Stimulated activated CD8-positive, alpha-beta memory T cell treated with anti-CD3 and anti-CD28 coated beads, Interleukin-4, amount 100 ng/mL, for 48 hours (primary cell): Measurements from ENCODE around the gene WDR38.
"Not testable (repeated sequence)": the region's sequence is repeated elsewhere in the genome, so short reads cannot be mapped to it uniquely, and the experiment has no call there.

ENCODE experiments used
- DNase-seq: peaks from one replicate; pipeline ENCODE4 v3.0.0-alpha.2; 2020

The WDR38 gene

DNA sequence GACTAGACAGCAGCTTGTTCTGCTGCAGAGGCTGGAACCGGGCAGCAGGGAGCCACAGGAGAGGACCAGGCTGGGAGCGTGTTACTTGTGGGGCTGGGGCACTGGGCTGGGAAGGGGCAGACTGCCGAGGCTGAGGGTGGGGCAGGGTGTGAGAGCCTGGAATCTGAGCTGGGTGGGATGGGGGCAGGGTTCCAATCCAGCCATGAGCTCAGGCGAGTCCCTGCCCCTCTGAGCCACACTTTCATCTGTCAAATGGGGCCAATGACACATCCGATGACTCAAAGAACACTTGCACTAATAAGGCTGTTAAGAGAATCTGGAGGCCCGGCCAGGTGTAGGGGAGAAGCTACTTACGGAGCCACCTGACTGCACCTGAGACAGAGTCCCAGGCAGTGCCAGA is 18.7 kb upstream of the WDR38 start:
- no peak for DNase-seq

DNA sequence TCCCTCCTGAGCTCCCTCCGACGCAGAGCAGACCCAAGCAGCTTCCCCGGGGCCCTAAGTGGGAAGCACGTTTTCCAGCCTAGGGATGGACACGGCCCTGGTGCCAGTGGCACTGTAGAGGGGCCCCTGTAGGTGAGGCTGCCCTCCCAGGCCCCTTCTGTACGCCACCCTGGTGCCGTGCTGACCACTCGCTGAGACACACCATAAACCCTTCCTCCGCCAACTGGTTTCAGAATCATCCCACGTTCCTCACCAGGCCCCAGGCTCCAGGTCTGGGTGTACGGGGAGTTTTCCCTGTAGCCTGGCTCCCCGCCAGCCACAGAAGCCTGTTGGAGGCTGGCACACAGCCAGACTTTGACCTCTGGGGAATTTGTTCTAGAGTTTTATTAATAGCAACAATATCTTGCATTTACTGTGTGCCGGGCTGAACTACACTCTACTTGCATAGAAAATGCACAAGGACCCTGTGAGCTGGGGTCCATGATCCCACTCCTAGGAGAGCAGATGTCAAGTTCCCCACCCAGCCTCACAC is 18.2 kb upstream of the WDR38 start:
- no peak for DNase-seq

GRCh38 chr9:124838132-124838531 is 15.1 kb upstream of the WDR38 start:
- DNase-seq: not testable (repeated sequence)

DNA sequence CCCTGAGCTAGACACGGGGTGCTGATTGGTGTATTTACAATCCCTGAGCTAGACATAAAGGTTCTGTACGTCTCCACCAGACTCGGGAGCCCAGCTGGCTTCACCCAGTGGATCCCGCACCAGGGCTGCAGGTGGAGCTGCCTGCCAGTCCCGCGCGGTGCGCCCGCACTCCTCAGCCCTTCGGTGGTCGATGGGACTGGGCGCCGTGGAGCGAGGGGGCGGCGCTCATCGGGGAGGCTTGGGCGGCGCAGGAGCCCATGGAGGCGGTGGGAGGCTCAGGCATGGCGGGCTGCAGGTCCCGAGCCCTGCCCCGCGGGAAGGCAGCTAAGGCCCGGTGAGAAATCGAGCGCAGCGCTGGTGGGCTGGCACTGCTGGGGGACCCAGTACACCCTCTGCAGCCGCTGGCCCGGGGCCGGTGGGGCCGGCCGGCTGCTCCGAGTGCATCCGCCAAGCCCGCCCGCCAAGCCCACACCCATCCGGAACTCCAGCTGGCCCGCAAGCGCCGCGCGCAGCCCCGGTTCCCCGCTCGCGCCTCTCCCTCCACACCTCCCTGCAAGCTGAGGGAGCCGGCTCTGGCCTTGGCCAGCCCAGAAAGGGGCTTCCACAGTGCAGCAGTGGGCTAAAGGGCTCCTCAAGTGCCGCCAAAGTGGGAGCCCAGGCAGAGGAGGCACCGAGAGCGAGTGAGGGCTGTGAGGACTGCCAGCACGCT is 14.5 kb upstream of the WDR38 start:
- not testable (repeated sequence) for DNase-seq

- DNase-seq: no peak
Measured at GRCh38 chr9:124839612-124840299, 13.5 kb upstream of the WDR38 start.

DNA sequence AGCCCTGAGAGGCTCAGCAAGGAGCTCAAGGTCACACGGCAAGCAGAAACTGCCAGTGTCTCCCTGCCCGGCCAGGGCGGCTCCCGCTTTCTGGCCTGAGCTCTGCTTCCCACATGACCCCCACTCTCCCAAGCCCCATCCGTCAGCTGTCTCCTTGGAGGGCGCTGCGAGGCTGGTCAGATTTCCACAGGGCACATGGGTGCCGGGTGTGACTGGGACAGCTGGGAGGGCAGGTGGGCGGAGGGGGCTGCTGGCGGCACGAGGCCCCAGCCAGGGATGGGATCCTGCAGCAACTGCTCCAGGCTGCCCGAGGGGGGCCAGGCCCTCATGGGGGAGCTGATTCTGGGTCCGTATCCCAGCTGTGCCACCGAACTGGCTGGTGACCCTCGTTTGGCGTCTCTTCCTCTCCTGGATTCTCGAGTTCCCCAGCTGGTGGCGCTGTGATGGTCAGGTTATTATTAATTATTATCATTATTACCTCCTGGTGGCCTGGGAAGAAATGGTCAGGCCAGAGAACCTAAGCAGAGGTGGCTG is 12.9 kb upstream of the WDR38 start:
- peak; percentile 31 for DNase-seq

- no peak for DNase-seq
Measured at GRCh38 chr9:124841075-124841821, 12.0 kb upstream of the WDR38 start.

- DNase-seq: no peak
Measured at GRCh38 chr9:124843456-124844034, 9.7 kb upstream of the WDR38 start.

- DNase-seq: no peak
Measured at GRCh38 chr9:124844291-124844690, 9.0 kb upstream of the WDR38 start.

DNA sequence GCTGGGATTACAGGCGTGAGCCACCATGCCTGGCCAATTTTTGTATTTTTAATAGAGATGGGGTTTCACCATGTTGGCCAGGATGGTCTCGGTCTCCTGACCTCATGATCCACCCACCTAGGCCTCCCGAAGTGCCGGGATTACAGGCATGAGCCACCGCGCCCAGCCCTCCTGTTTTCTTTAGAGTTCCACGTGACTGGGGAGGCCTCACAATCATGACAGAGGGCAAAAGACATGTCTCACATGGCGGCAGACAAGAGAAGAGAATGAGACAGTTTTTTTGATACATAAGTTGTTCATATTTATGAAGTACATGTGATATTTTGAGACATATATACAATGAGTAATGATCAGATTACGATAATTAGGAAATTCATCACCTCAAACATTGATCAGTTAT is 6.8 kb upstream of the WDR38 start:
- DNase-seq: not testable (repeated sequence)

DNA sequence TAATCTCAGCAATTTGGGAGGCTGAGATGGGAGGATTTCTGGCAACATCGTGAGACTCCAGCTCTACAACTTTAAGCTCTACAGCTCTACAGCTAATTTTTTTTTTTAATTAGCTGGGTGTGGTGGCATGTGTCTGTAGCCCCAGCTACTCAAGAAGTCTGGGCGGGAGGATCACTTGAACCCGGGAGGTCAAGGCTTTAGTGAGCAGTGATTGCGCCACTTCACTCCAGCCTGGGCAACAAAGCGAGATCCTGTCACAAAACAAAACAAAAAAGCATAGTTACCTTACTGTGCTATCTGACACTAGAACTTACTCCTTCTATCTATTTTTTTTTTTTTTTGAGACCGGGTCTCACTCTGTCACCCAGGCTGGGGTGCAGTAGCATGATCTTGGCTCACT is 6.3 kb upstream of the WDR38 start:
- DNase-seq: no peak

DNA sequence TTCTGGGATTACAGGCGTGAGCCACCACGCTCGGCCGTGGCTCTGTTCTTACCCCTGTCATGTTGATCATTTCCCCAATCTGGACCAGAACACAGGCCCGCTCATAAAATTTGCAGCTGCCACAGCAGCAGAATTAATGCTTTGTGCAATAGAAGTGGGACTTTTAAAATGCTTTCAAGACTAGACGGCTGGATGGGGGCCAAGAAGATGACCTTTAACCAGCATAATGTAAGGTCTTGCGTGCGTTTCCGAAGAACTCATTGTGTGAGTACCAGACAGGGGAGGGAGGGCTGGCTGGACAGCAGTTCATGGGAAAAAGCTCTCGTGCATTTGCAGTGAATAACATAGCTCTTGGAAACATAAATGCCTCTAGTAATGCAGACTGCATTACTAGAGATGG is 3.5 kb upstream of the WDR38 start:
- no peak for DNase-seq

DNA sequence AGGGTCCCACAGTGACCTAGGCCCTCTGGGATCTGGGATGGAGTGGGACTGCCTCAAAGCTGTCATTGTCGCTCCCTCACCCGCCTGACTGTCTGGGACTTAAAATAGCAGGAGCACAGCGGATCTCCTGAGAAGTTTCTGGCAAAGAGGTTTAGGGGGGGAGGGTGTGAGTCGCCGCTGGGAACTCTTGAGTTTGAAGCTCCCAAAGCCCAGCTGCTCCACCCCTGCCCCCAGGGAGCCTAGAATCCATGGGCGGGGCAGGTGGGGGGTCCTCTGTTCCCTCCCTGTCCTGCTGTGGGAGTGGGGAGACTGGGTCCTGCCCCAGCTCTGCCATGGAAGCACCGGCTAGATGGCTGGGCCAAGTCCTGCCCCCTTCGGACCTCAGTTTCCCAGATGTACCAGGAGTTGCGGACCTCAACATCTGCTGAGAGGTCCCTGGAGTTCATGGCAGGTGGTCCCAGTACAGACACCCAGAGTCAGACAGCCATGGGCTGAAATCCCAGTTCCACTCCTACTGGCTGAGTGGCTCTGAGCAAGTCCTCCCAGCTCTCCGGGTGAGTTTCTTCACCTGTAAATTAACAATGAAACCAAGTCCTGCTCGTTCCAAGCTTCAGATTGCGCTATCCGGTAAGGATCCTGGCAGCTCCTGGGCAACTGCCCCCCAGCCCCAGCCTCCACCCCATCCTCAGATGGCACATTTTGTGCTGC is 985 bp upstream of the WDR38 start:
- no peak for DNase-seq

DNA sequence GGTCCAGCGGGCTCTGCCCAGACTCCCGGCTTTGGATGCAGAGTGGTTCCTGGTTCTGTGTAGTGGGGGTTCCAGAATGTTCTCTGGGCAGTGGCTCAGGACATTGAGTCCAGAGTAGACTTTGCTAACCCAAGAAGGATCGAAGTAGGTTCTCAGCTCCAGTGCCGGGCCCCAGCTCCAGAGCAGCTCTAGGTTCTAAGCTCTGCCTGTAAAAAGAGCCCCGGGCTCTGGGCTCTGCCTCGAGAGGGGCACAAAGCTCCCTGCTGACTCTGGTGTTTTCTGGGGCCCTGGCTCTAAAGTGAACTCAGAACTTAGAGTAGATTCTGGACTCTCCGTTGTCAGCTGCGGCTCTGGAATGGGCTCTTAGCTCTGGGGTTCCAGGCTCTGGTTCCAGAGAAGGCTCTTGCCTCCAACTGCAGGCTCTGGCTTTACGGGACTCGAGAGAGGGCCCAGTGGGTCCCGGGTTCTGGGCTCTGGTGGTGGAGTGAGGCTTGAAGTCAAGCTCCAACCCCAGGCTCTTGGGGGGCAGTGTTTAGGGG is 414 bp downstream of the WDR38 start:
- DNase-seq: no peak

DNA sequence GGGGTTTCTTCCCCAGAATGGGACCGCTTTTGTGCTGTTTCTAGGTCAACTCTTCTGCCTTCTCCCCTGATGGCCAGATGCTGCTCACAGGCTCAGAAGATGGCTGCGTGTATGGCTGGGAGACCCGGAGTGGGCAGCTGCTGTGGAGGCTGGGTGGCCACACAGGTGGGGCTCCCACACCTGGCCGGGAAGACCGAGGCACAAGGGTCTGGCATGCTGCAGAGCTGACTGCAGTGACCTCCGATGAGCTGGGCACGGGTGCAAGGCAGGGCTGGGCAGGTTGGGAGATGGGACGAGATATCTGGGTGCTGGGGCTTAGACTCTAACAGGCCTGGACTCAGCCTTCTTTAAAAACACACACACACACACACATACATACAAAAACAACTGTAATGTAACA is 901 bp downstream of the WDR38 start:
- DNase-seq: no peak

DNA sequence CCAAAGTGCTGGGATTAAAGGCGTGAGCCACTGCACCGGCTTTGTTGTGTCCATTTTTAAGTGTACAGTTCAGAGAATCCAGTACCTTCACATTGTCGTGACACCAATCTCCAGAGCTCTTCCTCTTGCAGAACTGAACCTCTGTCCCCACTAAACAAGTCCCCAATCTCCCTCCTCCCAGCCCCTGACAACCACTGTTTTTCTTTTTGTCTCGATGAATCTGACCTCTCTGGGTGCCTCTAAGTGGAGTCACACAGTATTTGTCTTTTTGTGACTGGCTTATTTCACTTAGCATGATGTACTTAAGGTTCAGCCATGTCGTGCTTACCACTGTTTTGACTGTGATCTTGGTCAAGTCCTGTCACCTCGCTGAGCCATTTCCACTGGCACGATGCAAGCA is 1.6 kb downstream of the WDR38 start:
- DNase-seq: no peak

DNA sequence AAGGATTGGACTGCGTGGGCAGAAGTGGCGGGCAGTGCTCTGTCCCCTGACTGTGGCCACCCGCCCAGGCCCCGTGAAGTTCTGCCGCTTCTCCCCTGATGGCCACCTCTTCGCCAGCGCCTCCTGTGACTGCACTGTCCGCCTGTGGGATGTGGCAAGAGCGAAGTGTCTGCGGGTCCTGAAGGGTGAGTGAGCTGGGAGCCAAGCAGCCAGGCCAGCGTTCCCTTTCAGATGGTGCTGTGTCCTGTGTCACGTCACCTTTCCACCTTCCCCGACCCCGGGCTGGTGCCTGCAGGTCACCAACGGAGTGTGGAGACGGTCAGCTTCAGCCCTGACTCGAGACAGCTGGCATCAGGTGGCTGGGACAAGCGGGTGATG is 2.3 kb downstream of the WDR38 start:
- DNase-seq: no peak

- DNase-seq: peak; percentile 59
Measured at GRCh38 chr9:124855944-124856765, 2.9 kb downstream of the WDR38 start.

- no peak for DNase-seq
Measured at GRCh38 chr9:124857533-124858162, 4.4 kb downstream of the WDR38 start.

- no peak for DNase-seq
Measured at GRCh38 chr9:124858330-124859046, 5.2 kb downstream of the WDR38 start.
